HEK293 (cell line): Measurements from ENCODE around the gene UBE2E1.

ENCODE experiments used
- HOXA7 ChIP-seq: sonication (generic); formaldehyde crosslinking; IDR thresholded peaks from 2 replicates; pipeline ENCODE4 v1.8.1; 2022; ENCODE audit warnings: missing genetic modification reagents, borderline replicate concordance
- KLF1 ChIP-seq: fragments of 450-650 bp; formaldehyde crosslinking; IDR thresholded peaks from 2 replicates; pipeline ENCODE4 v1.5.1; 2016; ENCODE audit warnings: missing biosample characterization, missing genetic modification characterization
- PRDM1 ChIP-seq: fragments of 450-650 bp; formaldehyde crosslinking; IDR thresholded peaks from 2 replicates; pipeline ENCODE4; 2016; ENCODE audit warnings: missing biosample characterization, missing genetic modification characterization
- SALL2 ChIP-seq: fragments of 450-650 bp; formaldehyde crosslinking; IDR thresholded peaks from 2 replicates; pipeline ENCODE4 v1.5.0; 2017; ENCODE audit warnings: missing biosample characterization, mild to moderate bottlenecking, missing genetic modification characterization, borderline replicate concordance
- YY1 ChIP-seq: fragments of 450-650 bp; formaldehyde crosslinking; IDR thresholded peaks from 2 replicates; pipeline ENCODE4 v1.5.1; 2018; ENCODE audit warnings: missing biosample characterization, missing genetic modification characterization
- YY2 ChIP-seq: fragments of 450-650 bp; formaldehyde crosslinking; IDR thresholded peaks from 2 replicates; pipeline ENCODE4 v1.5.1; 2016; ENCODE audit warnings: missing biosample characterization, missing genetic modification characterization
- ZBTB7A ChIP-seq: fragments of 450-650 bp; formaldehyde crosslinking; IDR thresholded peaks from 2 replicates; pipeline ENCODE4 v1.5.1; 2016; ENCODE audit warnings: low read depth, missing biosample characterization, missing genetic modification characterization
- ZFP41 ChIP-seq: fragments of 450-650 bp; formaldehyde crosslinking; IDR thresholded peaks from 2 replicates; pipeline ENCODE4 v1.5.1; 2016; ENCODE audit warnings: missing biosample characterization, missing genetic modification characterization, borderline replicate concordance
- ZNF175 ChIP-seq: fragments of 450-650 bp; formaldehyde crosslinking; IDR thresholded peaks from 2 replicates; pipeline ENCODE4 v1.5.1; 2016; ENCODE audit warnings: missing biosample characterization, missing genetic modification characterization
- ZNF350 ChIP-seq: fragments of 450-650 bp; formaldehyde crosslinking; IDR thresholded peaks from 2 replicates; pipeline ENCODE4 v1.5.0; 2017; ENCODE audit warnings: missing biosample characterization, mild to moderate bottlenecking, missing genetic modification characterization
- ZNF391 ChIP-seq: fragments of 450-650 bp; formaldehyde crosslinking; IDR thresholded peaks from 2 replicates; pipeline ENCODE4 v1.5.1; 2016; ENCODE audit warnings: low read depth, missing biosample characterization, missing genetic modification characterization, borderline replicate concordance
- ZNF510 ChIP-seq: fragments of 450-650 bp; formaldehyde crosslinking; IDR thresholded peaks from 2 replicates; pipeline ENCODE4 v1.5.1; 2018; ENCODE audit warnings: mild to moderate bottlenecking, missing genetic modification characterization, missing biosample characterization; ENCODE audit not compliant: insufficient replicate concordance
- ZNF585B ChIP-seq: fragments of 450-650 bp; formaldehyde crosslinking; IDR thresholded peaks from 2 replicates; pipeline ENCODE4 v1.5.1; 2016; ENCODE audit warnings: missing biosample characterization, missing genetic modification characterization
- TF ChIP-seq, protein P1 (sequence below): fragments of 450-650 bp; formaldehyde crosslinking; IDR thresholded peaks from 2 replicates; pipeline ENCODE4 v1.5.1; 2016; ENCODE audit warnings: missing biosample characterization, missing genetic modification characterization
- TF ChIP-seq, protein P2 (sequence below): fragments of 450-650 bp; formaldehyde crosslinking; optimal IDR thresholded peaks from 2 replicates; pipeline ENCODE3; 2016; ENCODE audit warnings: missing biosample characterization, mild to moderate bottlenecking, missing genetic modification characterization
- TF ChIP-seq, protein P3 (sequence below): fragments of 450-650 bp; formaldehyde crosslinking; IDR thresholded peaks from 2 replicates; pipeline ENCODE4 v1.5.1; 2017; ENCODE audit warnings: missing biosample characterization, missing genetic modification characterization
- TF ChIP-seq, protein P4 (sequence below): fragments of 450-650 bp; formaldehyde crosslinking; IDR thresholded peaks from 2 replicates; pipeline ENCODE4 v1.5.1; 2017; ENCODE audit warnings: missing biosample characterization, missing genetic modification characterization
- TF ChIP-seq, protein P5 (sequence below): fragments of 450-650 bp; formaldehyde crosslinking; IDR thresholded peaks from 2 replicates; pipeline ENCODE4 v1.5.1; 2016; ENCODE audit warnings: missing biosample characterization, missing genetic modification characterization
- TF ChIP-seq, protein P6 (sequence below): fragments of 450-650 bp; formaldehyde crosslinking; IDR thresholded peaks from 2 replicates; pipeline ENCODE4 v1.5.1; 2016; ENCODE audit warnings: missing biosample characterization, missing genetic modification characterization
- TF ChIP-seq, protein P7 (sequence below): fragments of 450-650 bp; formaldehyde crosslinking; IDR thresholded peaks from 2 replicates; pipeline ENCODE4 v1.5.1; 2016; ENCODE audit warnings: missing biosample characterization, missing genetic modification characterization
- TF ChIP-seq, protein P8 (sequence below): fragments of 450-650 bp; formaldehyde crosslinking; IDR thresholded peaks from 2 replicates; pipeline ENCODE4 v1.5.1; 2016; ENCODE audit warnings: missing biosample characterization, missing genetic modification characterization, borderline replicate concordance
- TF ChIP-seq, protein P9 (sequence below): fragments of 450-650 bp; formaldehyde crosslinking; IDR thresholded peaks from 2 replicates; pipeline ENCODE4; 2016; ENCODE audit warnings: missing biosample characterization, missing genetic modification characterization

The UBE2E1 gene

DNA sequence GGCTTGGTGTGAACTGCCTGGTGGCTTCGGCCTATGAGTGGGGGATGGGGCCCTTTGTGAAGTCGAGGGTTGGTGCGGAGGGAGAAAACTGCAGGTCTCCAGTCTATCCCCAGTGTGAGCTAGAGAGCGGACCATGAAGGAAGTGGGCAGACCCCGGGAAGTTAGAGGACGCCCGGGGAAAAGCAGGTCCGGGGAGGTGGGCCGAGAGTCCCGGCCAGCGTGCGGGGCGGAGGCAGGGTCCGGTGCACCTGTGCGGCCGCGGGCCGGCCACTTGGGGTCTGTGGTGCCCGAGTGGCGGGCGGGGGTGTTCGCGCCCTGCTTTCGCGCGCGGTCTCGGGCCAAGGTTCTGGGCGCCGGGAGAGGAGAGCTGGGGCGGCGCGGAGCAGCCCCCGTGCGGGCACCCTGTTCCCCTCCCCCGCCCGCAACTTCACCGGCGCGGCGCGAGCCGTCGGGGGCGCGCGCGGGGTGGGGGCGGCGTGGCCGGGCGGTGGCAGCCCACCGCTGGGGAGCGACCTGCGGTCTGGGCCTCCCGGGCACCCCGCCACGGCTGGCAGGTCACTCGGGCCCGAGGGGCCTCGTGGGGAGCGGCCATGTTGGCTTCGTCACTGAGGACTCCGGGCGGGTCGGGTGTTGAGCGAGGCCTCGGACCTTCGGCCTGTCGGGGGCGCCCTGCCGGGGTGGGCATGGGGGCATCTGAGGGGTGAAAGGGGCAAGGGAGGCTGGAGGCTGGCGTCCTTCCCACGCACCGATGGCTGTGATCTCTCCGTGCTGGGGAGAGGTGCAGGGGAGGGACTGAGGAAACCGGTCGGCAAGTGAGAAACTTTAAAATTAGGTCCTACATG, 4.8 kb downstream of the UBE2E1 start (continued):
- TF ChIP-seq, protein P1, sequence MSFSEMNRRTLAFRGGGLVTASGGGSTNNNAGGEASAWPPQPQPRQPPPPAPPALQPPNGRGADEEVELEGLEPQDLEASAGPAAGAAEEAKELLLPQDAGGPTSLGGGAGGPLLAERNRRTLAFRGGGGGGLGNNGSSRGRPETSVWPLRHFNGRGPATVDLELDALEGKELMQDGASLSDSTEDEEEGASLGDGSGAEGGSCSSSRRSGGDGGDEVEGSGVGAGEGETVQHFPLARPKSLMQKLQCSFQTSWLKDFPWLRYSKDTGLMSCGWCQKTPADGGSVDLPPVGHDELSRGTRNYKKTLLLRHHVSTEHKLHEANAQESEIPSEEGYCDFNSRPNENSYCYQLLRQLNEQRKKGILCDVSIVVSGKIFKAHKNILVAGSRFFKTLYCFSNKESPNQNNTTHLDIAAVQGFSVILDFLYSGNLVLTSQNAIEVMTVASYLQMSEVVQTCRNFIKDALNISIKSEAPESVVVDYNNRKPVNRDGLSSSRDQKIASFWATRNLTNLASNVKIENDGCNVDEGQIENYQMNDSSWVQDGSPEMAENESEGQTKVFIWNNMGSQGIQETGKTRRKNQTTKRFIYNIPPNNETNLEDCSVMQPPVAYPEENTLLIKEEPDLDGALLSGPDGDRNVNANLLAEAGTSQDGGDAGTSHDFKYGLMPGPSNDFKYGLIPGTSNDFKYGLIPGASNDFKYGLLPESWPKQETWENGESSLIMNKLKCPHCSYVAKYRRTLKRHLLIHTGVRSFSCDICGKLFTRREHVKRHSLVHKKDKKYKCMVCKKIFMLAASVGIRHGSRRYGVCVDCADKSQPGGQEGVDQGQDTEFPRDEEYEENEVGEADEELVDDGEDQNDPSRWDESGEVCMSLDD (tag by site-specific recombination): peak; percentile 53; the same call in 1 of the 2 replicates
- TF ChIP-seq HOXA7 (no peak), ZNF350 (tag by site-specific recombination) (no peak), PRDM1 (tag by site-specific recombination) (peak; percentile 44; the same call in 1 of the 2 replicates), YY1 (tag by site-specific recombination) (peak; percentile 43; the same call in 1 of the 2 replicates), ZFP41 (no peak), YY2 (tag by site-specific recombination) (no peak), ZBTB7A (no peak), KLF1 (tag by site-specific recombination) (no peak), ZNF510 (tag by site-specific recombination) (no peak), ZNF175 (tag by site-specific recombination) (no peak), ZNF391 (tag by site-specific recombination) (peak; percentile 72; the same call in 1 of the 2 replicates), SALL2 (tag by site-specific recombination) (no peak), ZNF585B (tag by site-specific recombination) (no peak)
- TF ChIP-seq, protein P2, sequence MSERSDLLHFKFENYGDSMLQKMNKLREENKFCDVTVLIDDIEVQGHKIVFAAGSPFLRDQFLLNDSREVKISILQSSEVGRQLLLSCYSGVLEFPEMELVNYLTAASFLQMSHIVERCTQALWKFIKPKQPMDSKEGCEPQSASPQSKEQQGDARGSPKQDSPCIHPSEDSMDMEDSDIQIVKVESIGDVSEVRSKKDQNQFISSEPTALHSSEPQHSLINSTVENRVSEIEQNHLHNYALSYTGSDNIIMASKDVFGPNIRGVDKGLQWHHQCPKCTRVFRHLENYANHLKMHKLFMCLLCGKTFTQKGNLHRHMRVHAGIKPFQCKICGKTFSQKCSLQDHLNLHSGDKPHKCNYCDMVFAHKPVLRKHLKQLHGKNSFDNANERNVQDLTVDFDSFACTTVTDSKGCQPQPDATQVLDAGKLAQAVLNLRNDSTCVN (tag by site-specific recombination): peak; percentile 89
- TF ChIP-seq, protein P3, sequence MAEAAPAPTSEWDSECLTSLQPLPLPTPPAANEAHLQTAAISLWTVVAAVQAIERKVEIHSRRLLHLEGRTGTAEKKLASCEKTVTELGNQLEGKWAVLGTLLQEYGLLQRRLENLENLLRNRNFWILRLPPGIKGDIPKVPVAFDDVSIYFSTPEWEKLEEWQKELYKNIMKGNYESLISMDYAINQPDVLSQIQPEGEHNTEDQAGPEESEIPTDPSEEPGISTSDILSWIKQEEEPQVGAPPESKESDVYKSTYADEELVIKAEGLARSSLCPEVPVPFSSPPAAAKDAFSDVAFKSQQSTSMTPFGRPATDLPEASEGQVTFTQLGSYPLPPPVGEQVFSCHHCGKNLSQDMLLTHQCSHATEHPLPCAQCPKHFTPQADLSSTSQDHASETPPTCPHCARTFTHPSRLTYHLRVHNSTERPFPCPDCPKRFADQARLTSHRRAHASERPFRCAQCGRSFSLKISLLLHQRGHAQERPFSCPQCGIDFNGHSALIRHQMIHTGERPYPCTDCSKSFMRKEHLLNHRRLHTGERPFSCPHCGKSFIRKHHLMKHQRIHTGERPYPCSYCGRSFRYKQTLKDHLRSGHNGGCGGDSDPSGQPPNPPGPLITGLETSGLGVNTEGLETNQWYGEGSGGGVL (tag by site-specific recombination): peak; percentile 56
- TF ChIP-seq, protein P4, sequence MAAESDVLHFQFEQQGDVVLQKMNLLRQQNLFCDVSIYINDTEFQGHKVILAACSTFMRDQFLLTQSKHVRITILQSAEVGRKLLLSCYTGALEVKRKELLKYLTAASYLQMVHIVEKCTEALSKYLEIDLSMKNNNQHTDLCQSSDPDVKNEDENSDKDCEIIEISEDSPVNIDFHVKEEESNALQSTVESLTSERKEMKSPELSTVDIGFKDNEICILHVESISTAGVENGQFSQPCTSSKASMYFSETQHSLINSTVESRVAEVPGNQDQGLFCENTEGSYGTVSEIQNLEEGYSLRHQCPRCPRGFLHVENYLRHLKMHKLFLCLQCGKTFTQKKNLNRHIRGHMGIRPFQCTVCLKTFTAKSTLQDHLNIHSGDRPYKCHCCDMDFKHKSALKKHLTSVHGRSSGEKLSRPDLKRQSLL: no peak
- TF ChIP-seq, protein P5, sequence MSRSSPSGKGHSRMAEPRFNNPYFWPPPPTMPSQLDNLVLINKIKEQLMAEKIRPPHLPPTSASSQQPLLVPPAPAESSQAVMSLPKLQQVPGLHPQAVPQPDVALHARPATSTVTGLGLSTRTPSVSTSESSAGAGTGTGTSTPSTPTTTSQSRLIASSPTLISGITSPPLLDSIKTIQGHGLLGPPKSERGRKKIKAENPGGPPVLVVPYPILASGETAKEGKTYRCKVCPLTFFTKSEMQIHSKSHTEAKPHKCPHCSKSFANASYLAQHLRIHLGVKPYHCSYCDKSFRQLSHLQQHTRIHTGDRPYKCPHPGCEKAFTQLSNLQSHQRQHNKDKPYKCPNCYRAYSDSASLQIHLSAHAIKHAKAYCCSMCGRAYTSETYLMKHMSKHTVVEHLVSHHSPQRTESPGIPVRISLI (tag by site-specific recombination): no peak
- TF ChIP-seq, protein P6, sequence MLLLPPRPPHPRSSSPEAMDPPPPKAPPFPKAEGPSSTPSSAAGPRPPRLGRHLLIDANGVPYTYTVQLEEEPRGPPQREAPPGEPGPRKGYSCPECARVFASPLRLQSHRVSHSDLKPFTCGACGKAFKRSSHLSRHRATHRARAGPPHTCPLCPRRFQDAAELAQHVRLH: 0 out of 2 replicates have a peak, but pooled peaks have one; percentile 41
- TF ChIP-seq, protein P7, sequence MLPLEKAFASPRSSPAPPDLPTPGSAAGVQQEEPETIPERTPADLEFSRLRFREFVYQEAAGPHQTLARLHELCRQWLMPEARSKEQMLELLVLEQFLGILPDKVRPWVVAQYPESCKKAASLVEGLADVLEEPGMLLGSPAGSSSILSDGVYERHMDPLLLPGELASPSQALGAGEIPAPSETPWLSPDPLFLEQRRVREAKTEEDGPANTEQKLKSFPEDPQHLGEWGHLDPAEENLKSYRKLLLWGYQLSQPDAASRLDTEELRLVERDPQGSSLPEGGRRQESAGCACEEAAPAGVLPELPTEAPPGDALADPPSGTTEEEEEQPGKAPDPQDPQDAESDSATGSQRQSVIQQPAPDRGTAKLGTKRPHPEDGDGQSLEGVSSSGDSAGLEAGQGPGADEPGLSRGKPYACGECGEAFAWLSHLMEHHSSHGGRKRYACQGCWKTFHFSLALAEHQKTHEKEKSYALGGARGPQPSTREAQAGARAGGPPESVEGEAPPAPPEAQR (tag by site-specific recombination): no peak
- TF ChIP-seq, protein P8, sequence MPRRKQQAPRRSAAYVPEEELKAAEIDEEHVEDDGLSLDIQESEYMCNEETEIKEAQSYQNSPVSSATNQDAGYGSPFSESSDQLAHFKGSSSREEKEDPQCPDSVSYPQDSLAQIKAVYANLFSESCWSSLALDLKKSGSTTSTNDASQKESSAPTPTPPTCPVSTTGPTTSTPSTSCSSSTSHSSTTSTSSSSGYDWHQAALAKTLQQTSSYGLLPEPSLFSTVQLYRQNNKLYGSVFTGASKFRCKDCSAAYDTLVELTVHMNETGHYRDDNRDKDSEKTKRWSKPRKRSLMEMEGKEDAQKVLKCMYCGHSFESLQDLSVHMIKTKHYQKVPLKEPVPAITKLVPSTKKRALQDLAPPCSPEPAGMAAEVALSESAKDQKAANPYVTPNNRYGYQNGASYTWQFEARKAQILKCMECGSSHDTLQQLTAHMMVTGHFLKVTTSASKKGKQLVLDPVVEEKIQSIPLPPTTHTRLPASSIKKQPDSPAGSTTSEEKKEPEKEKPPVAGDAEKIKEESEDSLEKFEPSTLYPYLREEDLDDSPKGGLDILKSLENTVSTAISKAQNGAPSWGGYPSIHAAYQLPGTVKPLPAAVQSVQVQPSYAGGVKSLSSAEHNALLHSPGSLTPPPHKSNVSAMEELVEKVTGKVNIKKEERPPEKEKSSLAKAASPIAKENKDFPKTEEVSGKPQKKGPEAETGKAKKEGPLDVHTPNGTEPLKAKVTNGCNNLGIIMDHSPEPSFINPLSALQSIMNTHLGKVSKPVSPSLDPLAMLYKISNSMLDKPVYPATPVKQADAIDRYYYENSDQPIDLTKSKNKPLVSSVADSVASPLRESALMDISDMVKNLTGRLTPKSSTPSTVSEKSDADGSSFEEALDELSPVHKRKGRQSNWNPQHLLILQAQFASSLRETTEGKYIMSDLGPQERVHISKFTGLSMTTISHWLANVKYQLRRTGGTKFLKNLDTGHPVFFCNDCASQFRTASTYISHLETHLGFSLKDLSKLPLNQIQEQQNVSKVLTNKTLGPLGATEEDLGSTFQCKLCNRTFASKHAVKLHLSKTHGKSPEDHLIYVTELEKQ (tag by site-specific recombination): no peak; the same call in 1 of the 2 replicates
- TF ChIP-seq, protein P9, sequence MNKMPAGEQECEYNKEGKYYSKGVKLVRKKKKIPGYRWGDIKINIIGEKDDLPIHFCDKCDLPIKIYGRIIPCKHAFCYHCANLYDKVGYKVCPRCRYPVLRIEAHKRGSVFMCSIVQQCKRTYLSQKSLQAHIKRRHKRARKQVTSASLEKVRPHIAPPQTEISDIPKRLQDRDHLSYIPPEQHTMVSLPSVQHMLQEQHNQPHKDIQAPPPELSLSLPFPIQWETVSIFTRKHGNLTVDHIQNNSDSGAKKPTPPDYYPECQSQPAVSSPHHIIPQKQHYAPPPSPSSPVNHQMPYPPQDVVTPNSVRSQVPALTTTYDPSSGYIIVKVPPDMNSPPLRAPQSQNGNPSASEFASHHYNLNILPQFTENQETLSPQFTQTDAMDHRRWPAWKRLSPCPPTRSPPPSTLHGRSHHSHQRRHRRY (tag by site-specific recombination): no peak
